Right ventricle myocardium inferior (tissue), 1 donor: ENCODE results near the gene ITGA1. TPM values are rescaled to one million over a fixed set of nuclear protein-coding genes. Genes with fewer than 3 reads are reported as not detected.
"Not testable (repeated sequence)": the region's sequence is repeated elsewhere in the genome, so short reads cannot be mapped to it uniquely, and the experiment has no call there.

ENCODE experiments used
- ATAC-seq: fragments of 200-7000 bp; cut with Tn5 transposase; one replicate; pipeline ENCODE4 v1.9.1; 2020; ENCODE audit warnings: mild to moderate bottlenecking, moderate library complexity
- DNase-seq: peaks from one replicate; pipeline ENCODE4 v3.0.0; 2021; ENCODE audit errors: missing footprints
- intact Hi-C: fragments of 100-400 bp; cut with DNase I; formaldehyde crosslinking; loops from one replicate; pipeline ENCODE4 v1.11.0; 2022
- total RNA-seq: library from RNA; stranded (reverse); fragmentation: NEBNext Ultra II Directional; extraction: Animal tissue kit (Norgen Biotek cat#: 25700); gene quantifications from one replicate; pipeline ENCODE4 v1.2.1, GENCODE V29; 2021
- donor health status: DM: no; HTN: yes; CAD: no; lungs with severe emphysema.

The ITGA1 gene
- total RNA-seq, 1 donor from 2014 or later: 29.9 TPM

DNA sequence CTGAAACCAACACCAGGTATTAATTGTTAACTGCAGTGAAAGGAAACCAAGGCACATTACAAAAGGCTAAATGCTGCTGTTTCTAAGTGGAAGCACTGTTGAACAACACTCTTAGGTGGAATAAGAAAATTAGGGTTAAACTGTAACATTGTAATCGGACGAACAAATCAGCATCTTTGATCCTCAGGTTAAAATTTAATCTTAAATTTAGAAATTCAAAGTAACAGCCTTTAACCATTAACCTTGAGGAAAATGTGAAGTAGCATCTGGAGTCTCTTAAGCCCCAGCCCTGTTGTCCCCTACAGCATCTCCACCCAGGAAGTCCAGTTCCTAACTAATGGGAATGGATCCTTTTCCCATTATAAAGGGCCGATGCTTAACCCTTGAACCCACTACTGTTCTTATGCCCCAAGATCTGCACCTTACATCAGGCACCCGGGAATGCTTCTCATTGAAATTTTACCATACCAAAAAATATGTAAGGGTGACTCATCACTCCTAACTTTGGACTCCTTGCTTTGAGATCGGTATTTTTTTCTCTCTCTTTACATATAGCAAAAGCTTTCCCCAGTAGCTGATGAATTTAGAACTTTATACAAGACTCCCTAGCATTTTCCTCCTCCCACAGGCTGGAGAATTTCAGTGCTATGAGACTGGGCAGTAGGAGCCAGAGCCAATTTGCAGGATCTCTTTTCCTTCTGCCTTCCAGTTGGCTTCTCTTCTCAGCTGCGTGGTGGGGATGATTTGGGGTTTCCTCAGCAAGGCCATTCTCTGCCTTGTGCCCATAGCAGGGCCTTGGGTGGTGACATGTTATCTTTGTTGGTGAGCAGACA lies 169.4 kb downstream of the ITGA1 start:
- ATAC-seq (no peak), DNase-seq (no peak)
- intact Hi-C loops: no loop called here

DNA sequence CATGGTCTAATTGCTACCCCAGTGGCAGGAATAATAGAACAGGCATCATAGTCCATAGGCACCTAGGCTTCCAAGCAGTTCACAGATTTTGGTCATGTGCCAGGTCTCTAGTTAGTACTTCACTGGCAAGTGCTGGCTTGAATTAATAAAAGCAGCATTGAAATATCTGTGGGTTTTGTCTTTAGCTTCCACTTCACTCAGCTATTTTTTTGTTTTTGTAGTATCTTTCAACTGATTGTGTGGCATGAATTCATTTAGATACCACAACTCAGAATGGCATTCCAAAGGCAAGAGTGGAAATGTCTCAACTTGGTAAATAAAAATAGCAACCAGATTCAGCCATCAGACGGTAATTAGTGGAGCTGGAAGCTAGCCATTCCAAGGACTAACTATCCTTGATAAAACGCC lies 173.6 kb downstream of the ITGA1 start:
- ATAC-seq (no peak), DNase-seq (no peak)

DNA sequence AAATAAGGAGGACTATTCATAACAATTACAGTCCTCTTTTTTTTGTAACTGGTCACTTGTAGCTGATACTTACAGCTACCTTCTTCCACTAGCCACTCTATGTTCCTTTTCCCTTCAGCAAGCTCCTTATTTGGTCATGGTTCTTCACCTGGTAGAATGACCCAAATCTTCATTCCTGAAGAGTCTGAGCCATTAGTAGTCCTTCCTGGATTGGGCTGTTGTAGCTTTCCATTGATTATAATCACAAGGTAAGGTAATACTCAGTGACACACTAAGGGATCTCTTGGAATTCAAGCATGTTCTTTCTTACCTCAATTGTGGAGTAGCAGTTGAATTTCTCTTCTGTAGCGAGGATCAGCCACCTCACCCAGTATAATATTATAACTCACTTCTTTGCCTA lies 175.9 kb downstream of the ITGA1 start:
- ATAC-seq: no peak
- intact Hi-C loops: no loop called here
- DNase-seq: no peak

More for the DNA sequence above, 173.6 kb downstream of the ITGA1 start:
- intact Hi-C loops: no loop called here

DNA sequence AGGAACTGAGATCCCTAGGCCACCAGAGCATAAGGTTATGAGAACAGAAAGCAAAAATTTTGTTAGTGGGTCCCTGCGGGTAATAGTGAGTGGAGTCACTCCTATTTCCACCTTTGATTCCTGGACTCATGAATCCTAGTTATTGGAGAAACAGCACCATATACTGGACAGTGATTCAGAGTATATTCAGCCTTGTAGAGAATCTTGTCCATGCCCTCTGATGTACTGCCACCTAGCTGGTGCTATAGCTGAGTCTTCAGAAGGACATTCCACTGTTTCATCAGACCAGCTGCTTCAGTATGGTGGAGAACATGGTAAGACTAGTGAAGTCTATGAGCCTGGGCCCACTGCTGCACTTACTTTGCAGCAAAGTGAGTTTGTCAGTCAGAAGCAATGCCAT lies 176.4 kb downstream of the ITGA1 start:
- intact Hi-C loops: no loop called here
- no peak for DNase-seq
- ATAC-seq: no peak

DNA sequence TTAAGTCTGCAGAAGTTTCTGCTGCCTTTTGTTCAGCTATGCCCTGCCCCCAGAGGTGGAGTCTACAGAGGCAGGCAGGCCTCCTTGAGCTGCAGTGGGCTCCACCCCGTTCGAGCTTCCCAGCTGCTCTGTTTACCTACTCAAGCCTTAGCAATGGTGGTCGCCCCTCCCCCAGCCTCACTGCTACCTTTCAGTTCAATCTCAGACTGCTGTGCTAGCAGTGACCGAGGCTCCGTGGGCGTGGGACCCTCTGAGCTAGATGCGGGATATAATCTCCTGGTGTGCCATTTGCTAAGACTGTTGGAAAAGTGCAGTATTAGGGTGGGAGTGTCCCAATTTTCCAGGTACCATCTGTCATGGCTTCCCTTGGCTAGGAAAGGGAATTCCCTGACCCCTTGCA lies 188.4 kb downstream of the ITGA1 start:
- not testable (repeated sequence) for DNase-seq

DNA sequence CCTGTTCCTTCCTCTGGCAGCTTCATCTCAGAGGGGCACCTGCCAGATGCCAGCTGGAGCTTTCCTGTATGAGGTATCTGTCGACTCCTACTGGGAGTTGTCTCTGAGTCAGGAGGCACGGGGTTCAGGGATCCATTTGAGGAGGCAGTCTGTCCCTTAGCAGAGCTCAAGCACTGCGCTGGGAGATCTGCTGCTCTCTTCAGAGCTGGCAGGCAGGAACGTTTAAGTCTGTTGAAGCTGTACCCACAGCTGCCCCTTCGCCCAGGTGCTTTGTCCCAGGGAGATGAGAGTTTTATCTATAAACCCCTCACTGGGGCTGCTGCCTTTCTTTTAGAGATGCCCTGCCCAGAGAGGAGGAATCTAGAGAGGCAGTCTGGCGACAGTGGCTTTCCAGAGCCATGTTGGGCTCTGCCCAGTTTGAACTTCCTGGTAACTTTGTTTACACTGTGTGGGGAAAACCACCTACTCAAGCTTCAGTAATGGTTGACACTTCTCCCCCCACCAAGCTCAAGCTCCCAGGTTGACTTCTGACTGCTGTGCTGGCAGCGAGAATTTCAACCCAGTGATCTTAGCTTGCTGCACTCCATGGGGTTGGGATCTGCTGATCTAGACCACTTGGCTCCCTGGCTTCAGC lies 189.7 kb downstream of the ITGA1 start:
- ATAC-seq (no peak), DNase-seq (no peak)
- intact Hi-C loops: no loop called here

More for the DNA sequence above, 188.4 kb downstream of the ITGA1 start:
- ATAC-seq, intact Hi-C loops: not testable (repeated sequence)

DNA sequence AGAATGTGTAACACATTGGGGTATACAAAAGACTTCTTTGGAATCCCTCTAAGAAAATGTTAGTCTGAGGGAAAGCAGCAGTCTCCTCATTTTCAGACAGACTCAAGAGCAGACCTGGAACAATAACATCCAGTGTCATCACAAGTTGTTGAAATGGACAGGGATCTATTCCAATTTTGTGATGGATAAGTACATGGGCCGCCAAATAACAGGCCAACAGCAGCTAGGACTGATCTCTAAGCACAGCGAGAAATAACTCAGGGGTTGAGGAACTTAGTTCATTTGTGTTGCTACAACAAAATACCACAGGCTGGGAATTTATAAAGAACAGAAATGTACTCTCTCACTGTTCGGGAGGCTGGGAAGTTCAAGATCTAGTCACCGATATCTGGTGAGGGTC lies 193.8 kb downstream of the ITGA1 start:
- intact Hi-C loops: loop anchor here (10.0 kb wide), 1 partner anchor 53 kb away; no protein-coding TSS in a partner anchor
- ATAC-seq (peak; percentile 56), DNase-seq (no peak)

DNA sequence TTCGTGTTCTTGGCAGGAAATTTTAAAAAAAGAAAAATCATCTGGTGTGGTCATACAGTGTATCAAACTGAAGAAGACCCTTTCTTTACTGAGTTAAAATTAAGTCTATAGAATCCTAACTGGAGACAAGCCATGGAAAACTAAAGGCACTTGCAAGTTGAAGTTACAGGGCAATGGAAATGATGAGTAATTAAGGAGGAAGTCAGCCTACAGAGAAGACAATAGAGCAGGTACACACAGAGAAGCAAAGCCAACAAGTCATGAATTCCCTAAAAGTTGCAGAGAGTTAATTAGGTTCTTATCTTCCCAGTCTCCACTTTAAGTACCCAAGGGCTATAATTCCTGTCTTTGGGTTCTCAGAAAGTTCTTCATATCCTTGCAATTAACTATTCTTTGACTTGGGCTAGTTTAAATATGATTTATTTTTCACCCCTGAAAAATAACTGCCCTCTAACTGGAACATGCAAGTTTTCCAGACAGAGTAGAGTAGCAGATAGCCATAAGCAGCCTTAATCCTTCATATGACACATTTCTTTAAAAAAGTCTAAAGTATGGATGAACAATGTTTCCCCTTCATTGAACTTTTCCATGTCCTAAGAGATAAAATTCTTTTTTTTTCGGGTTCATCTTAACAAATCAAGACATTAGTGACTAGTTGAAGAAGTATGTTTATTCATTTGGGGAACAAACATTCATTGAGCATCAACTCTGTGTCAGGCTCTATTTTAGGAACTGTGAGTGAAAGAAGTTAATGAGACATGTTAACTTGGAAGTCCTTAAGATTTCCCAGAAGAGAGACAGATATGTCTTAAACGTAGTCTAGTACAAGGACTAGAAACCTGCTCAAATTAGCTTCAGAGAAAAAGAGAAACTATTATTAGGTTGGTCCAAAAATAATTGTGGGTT lies 196.3 kb downstream of the ITGA1 start:
- no peak for ATAC-seq
- intact Hi-C loops: loop anchor here (10.0 kb wide), 1 partner anchor 51 kb away; no protein-coding TSS in a partner anchor
- no peak for DNase-seq

DNA sequence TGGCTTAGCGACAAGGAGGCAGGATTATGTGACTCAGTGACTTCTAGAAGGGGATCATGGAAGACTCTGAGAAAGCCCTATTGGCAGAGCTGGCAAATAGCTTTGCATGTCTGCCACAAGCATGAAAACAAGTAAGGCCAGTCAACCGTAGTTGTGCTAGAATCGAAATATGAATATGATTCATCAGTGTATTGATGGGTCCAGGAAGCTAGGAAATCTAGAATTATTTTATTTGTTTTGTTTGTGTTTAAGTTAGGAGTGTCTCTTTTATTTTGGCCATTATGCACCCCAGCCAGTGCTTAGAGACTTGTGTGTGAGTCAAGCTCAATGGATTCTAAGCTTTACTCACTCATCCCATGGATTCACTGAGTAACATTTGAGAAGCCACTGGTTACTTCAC lies 197.6 kb downstream of the ITGA1 start:
- ATAC-seq (no peak), DNase-seq (no peak)
- intact Hi-C loops: loop anchor here (5.0 to 10.0 kb wide), 2 partner anchors 38 to 49 kb away; no protein-coding TSS in a partner anchor

DNA sequence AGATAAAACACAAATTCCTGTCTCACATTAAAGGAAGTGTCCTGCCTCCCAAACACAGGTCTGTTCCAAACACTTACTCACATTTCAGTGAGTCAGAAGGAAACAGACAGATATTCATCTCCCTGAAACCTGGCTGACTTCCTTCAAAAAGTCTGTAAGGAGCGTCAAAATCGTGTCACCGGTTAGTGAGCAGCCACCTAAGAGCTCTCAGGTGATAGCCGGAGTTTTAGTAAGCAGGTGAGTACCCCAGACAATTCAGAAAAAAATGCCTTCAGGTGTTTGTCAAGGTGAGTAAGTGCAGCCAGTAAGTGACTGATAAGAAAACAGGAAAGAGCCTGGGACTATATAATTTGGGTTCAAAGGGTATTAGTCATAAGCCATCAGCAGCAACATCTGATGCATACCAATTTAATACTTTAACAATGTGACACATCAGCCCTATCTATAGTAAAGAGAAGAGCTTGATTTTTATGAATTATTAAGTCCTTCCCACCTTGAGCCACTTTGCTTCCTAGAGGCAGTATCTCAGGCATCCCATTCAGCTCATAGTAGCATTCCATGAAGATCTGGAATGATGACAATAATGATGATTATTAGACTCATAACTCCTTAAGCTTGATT lies 200.1 kb downstream of the ITGA1 start:
- ATAC-seq: no peak
- intact Hi-C loops: loop anchor here (5.0 to 10.0 kb wide), 2 partner anchors 41 to 47 kb away; no protein-coding TSS in a partner anchor
- no peak for DNase-seq

DNA sequence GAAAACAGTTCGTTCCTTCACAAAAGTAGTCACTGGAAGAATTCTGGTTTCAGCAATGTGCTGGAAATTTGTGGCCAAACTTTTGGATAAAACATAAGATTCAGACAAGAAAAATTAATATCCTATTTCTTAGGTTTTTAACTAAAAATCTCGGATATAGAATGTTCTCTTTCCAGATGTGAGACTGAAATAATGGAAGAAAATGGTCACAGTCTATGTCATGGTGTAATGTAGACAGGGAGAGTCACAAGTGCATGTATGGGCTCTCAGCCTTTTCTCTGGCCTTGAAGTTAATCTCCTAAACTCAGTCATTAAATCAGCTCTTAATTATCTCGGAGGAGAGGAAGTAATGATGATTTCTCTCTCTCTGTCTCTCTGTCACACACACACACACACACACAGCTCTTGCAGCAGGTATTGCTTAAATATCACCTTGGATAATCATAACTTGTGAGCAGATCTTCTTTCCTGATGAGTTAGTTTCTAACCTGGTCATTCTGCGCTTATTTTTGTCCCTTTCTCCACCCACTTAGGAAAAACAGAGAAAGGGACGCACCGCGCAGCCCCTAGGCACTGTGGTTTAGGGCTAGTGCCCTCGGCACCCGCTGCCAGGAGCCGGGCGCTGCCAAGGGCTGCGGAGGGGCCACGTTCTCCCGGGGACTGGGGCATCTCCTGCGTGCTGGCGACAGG lies 200.8 kb downstream of the ITGA1 start:
- DNase-seq (no peak), ATAC-seq (peak; percentile 15)
- intact Hi-C loops: loop anchor here (5.0 to 10.0 kb wide), 2 partner anchors 41 to 46 kb away; no protein-coding TSS in a partner anchor

DNA sequence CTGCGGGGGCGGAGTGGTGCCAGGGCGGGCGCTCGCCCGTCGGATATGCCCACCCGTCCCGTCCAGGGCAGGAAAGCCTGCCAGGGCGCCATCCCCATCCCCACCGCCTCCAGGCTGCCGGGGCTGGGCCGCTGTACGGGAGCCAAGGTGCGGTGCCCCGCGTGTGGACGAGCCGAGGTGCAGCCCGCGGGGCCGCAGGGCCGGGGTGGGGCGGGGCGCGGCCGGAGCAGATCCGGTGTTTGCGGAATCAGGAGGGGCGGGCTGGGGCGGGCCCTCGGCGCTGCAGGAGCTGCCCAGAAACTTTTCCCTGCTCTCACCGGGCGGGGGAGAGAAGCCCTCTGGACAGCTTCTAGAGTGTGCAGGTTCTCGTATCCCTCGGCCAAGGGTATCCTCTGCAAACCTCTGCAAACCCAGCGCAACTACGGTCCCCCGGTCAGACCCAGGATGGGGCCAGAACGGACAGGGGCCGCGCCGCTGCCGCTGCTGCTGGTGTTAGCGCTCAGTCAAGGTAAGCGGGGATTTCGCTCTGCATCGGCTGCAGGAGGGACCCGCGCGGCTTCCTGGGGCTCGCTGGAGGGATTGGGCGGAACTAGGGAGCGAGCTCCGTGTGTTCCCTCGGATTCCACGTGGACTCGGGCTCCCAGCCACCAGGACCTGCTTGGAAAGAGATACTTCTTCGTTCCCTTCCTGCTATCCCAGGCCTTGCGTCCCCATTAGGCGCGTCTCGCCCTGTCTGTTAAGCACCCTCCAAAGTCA lies 201.5 kb downstream of the ITGA1 start, which contains the start of gene ITGA2:
Gene ITGA2, plus strand, starts transcription at position 328 of the 756 bp plus-strand sequence. Its CDS starts 117 bp downstream, at position 445.
- DNase-seq: peak; percentile 68
- intact Hi-C loops: loop anchor here (5.0 to 10.0 kb wide), 2 partner anchors 42 to 46 kb away; no protein-coding TSS in a partner anchor

DNA sequence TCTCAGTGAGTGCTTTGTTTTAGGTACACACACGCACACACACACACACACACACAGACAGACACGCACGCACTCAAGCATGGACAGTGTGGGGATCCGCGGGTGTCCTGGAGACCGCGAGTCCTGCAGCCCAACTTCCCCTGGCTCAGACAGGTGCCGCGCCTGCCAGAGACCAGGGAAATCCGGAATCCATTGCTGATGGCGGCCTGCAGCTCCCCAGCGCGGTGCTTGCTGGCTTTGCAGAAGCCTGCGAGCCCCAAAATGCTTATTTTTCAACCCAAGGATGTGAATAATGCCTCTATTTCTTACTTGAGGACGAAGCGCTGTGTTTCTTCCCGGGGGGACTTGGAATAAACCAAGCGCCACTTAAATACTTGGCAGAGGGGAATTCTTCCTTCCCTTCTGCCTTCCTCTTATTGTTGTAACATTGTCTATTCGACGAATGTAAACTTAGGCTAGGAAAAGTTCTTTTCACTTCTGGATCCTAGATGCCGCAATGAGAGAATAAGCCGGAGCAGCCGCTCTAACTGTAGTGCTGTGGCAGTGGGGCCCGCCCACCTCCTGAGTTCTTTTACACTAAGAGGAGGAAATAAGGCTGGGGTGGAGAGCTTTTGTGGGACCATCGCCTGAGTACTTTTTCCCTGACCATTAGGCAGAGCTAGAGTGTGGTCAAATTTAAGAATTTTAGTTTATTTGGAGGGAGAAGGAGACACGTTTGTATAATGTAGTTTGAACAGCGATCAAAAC lies 202.2 kb downstream of the ITGA1 start:
- peak; percentile 60 for ATAC-seq
- intact Hi-C loops: loop anchor here (5.0 to 10.0 kb wide), 2 partner anchors 43 to 45 kb away; no protein-coding TSS in a partner anchor
- DNase-seq: no peak

More for the DNA sequence above, 201.5 kb downstream of the ITGA1 start, which contains the start of gene ITGA2:
- ATAC-seq: peak; percentile 68

DNA sequence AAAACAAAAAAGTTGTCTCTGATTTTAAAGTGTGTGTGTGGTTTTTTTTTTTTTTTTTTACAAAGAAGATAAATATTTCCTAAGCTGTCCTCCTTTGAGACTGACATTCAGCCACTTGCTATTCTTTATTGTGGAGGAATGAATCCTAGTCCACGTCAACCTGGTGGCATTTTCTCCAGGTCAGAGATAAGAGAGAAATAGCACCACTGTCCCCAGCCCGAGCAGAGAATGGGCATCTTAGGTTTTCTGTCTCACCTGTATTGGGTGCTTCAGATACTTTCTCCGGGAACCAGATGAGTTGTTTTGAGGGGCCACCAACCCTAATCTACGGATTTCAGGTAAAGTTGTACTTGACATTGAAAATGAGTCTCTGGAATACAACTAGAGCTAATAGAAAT lies 202.8 kb downstream of the ITGA1 start:
- no peak for ATAC-seq
- no peak for DNase-seq
- intact Hi-C loops: no loop called here

DNA sequence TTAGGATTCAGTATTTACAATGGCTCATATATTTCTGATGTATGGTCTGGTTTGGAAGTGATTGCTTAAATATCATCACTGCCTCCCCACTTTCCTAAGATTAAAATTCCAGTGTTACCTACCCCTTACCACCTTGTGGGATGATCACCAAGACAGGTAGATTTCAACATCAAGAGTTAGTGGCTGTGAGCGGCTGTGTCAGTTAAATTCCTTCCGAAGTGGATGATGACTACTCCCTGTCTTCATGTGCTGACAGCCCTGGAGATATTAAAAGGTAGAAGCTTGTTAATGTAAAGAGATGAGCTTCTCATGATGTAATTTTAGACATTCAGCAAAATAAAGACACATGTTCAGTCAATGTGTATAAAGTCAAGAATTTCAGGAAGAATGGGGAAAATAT lies 205.7 kb downstream of the ITGA1 start:
- DNase-seq: no peak
- intact Hi-C loops: no loop called here
- no peak for ATAC-seq

DNA sequence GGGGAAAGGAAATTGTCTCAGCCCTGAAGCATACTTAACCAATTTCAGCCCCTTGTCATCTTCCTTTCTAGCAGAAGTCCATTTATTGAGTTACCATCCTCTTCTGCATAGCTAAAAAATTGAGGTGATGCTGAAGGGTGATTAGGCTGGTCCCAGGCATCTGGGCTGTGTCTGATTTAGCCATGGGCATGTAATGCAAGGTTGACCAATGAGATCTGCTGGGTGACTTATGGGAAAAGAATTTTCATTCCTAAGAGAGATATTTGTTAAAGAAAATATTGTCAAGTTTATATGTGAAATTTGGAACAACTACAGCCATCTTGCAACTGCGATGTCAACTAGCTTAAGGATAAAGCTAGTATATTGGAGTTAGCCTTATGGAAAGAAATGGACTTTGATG lies 206.6 kb downstream of the ITGA1 start:
- ATAC-seq (no peak), DNase-seq (no peak)
- intact Hi-C loops: no loop called here
